Activated CD8-positive, alpha-beta memory T cell treated with anti-CD3 and anti-CD28 coated beads, Interleukin-2, amount 50 U/mL, for 48 hours (primary cell): ENCODE results near the gene ARL15.

Experiments used
- DNase-seq: peaks from one replicate; pipeline ENCODE4 v3.0.0-alpha.2; 2020

The ARL15 gene

DNA sequence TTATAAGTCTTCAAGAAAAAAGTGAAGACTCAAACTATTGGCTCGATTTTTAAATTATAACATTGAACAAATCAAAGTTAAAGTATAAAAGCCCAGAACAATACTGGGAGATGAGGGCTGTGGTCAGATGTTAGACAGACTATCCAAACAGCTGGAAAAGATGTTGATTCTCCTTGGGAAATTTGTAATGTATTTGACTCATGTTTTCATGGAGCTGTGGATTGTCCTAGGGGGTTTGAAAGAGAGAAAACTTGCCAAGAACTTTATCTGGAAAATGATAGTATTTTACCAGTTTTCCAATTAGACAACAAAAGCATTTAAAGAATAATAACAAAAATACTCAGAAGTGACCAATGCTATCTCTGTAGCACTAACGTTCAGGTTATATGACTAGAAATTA, 339.2 kb downstream of the ARL15 start:
- no peak for DNase-seq

DNA sequence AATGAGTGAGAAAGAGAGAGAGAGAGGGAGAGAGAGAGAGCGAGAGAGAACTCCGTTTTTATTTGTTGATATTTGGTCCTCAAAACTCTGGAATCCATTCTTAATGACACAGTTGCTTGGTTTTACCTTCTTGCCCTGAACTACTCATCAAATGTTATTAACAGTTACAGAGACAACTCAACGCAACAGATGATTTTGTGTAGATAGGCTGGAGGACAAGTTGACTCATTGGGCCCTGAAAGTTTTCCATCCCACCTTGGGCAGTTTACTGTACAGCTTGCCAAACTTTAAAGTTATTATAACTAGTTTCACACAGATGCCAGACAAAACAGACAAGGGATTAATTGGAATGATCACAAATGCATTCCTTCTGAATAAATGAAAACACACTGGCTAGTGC, 339.9 kb downstream of the ARL15 start:
- DNase-seq = no peak

DNA sequence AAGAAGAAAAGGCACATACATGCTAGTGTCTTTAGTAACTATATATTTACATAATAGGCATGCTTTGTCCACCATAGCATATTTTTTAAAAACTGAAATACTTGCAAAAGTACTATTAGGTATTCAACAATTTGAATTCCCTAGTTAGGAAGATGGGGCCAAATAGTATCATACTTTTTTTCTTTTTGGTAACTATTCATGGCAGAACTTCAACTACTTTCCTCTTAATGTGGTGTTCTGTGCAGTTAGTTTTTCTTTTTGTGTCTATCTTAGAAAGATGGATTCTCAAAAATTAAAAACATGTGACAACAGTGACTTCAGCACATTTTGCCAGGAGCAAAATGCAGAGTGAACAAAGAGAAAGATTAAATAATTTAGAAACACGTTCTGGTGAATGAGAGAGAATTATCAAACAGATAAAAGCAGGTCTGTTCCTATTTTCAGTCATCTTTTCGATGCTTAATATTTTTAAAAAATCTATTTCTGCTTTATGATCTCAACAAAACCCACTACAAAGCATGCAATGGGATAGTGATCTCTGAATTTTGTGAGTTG, 341.1 kb downstream of the ARL15 start:
- no peak for DNase-seq

DNA sequence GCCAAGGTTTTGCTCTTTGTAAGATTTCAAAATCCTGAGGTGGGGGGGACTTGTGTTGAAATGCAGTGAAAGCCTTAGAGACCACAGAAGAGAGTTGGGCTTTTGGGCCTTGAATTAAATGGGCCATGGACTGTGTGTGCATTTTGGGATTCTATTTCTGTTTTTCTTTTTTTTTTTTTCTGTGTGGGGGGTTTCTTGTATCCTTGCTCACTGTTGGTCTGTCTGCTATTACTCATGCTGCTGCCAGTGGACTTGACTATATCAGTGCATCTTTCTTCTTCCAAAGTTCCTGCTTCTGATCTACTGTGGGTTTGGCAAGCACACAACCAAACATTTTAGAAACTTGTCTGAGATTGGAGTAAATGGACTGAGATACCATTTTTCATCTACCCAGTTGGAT, 344.9 kb downstream of the ARL15 start:
- DNase-seq = no peak

DNA sequence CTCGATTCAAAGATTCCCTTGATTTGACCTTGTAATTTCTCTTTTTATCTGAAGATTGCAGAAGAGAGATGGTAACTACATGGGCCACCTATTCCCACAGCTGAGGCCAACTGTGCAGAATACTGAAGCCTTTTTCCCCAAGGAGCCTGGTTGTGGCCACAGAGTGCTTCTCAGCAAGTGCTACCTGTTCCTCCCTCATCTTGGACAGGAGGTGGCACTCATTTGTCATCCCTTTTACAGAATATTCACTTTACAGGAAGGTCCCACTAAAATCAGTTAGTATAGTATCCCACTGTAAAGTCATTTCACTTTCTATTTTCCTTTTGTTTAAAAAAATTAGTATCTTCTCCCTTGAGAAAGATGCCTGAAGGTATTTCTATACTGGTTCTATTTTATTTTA, 346.4 kb downstream of the ARL15 start:
- no peak for DNase-seq

DNA sequence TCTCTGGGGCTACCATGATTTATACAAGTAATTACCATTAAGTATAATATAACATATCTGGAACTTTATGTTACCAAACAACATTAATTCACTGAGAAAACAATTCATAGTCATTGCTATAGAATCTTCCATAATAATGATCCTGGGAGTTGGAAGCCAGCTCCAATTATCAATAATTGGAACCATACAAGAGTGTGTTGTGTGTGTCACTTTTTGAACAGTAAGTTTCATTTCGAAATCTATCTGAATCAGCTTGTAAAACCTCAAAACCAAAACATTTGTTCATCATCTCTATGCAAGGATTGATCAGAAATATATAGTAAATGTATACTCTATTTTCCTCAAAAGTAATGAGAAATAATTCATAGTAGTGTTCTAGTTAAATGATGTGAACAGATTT, 348.1 kb downstream of the ARL15 start:
- DNase-seq = no peak

DNA sequence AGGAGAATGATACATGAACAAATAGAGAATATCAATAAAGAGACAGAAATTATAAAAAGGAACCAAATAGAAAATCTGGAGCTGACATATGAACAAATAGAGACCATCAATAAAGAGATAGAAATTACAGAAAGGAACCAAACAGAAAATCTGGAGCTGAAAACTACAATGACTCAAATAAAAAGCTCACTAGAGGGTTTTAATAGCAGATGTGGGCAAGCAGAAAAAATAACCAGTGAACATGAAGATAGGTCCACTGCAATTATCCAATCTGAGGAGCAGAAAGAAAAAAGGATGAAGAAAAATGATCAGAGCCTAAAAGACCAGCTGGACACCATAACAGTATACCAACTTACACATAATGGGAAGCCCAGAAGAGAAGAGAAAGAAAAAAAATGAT, 353.7 kb downstream of the ARL15 start:
- DNase-seq = no peak

DNA sequence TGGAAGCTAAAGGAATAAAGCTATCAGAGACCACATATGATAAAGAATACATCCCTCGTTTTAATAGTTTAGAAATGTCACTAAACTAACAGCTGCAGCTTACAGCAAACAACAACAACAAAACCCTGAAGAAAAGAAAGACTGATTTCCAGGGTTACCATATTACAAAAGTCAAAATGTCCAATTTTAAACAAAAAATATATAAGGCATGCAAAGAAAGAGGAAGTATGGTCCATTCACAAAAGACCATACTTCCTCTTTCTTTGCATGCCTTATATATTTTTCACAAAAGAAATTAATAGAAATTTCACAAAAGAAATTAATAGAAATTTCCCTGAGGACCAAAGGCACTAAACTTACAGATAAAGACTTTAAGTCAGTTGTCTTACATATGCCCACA, 354.2 kb downstream of the ARL15 start:
- DNase-seq = no peak

DNA sequence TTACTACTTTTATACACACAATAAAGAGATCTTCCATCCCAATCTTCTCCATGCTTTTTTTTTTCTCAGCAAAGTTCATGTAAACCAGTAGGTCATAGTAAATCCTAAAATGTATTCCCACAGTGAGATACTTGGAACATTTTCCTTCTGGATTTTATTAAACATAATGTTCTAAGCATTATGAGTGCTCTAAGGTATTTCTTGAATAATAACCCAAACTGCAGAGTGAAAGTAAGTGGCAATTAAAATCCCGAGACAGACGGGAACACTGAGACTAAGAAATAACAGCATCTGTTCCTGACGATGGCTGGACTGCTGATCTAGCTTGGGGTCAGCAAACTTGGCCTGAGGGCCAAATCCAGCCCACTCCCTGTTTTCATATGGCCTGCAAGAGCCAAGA, 359.8 kb downstream of the ARL15 start:
- DNase-seq = no peak

DNA sequence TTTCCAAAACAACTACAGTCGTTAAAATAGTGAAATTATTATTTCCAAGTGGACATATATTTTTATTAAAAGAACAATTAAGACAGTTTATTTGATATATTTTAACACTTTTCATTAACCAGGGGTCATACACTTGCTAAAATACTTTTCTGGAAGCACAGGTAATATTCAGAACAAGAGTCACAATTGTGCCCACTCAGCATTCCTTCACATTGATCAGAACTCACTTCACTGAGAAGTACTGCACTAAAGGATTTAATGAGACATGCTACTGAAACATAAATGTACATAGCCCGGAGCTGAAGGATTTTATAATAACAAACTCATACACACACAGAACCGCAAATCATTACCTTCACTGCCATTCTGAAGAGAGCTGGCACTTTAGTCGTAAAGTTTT, 361.8 kb downstream of the ARL15 start:
- DNase-seq = no peak

DNA sequence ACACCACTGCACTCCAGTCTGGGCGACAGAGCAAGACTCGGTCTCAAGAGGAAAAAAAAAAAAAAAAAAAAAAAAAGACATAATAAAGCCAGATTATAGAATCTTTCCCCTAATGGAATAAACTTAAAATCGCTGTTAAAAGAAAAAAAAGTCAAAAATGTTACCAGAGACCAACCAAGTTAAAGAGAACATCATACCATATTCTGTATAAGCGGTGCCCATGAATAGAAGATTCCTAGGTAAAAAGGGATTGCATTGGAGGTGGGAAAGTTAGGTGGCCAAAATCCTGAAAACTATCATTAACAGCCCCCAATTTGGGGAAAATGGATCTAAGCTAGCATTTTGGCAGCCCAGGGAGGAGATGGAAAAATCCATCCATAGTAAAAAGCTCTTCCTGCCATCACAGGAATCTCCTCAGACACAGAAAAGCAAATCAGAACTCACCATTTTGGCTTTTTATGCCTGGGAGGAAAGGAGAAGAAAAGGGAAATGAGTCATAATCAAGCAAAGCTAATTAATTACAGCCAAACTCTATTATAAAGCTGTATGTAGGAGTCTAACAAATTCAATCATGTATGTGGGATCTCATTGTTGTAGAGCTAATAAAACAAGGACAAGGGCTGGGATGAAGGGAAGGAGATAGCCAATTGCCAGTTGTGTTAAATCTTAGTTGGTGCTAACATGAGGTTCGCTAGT, 363.8 kb downstream of the ARL15 start:
- no peak for DNase-seq

DNA sequence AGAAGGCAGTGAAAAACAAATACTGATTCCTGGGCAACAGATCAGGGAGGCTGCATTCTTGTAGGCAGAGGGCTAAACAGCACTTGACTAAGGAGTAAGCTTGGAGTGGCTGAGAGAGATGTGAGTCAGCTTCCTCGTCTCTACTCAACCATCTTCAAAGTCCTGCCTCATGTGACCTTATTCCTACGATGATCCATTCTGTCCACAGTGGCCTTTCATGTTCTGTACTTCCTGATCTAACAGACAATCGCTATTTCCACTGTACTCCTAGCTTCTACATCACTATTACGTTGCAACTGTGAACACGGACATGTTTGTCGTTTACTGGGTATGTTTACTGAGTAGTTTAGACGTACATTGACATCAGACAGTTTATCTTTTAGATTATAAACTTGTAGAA, 365.4 kb downstream of the ARL15 start:
- DNase-seq = no peak

DNA sequence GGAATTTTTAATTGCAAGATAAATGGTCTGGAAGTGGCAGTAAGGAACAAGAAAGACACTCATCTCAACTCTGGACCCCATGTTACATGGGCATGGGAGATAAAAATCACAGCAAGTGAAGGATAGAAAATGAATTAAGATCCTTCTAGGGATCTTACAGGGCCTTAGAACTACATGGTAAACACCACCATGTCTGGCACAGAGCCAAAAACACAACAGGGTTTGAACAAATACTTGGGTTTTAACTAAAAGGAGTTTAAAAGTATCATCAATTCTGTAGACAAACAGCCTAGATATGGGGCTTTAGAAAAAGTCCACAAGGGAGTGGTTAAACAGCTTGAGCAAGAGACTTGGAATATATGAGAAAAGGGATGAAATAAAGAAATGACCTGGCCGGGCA, 366.4 kb downstream of the ARL15 start:
- no peak for DNase-seq

DNA sequence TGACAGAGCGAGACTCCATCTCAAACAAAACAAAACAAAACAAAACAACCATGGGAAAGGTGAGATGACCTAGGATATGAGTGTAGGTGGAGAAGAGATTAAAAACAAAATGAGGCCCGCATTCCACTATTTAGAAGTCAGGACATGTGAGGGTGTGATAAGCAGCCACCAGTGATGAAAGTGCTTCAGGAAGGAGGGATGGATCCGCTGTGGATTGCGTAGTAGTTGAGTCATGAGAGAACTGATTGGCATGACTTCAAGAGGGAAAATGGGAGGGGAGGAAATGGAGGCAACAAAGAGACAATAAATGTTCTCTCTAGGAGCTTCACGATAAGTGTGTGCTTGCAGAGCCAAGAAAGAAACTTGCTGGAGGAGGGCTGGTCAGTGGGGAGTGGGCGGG, 367.6 kb downstream of the ARL15 start:
- DNase-seq = no peak

DNA sequence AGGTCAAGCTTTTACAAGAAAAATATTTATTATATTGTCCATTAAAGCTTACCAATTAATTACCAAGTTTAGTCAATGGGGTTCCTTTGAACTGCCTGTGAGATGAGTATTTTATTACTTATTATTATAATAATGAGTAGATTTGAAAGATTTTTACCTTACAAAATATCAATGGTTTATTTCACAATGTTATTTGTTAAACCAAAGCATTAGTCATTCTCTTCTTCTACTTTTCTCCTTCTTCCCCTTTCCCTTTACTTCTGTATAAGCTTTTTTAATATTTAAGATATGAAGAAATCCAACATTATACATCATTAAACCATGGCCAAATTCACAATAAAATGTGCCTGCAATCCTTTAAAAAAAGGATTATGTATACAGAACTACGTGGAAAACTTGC, 369.5 kb downstream of the ARL15 start:
- no peak for DNase-seq

DNA sequence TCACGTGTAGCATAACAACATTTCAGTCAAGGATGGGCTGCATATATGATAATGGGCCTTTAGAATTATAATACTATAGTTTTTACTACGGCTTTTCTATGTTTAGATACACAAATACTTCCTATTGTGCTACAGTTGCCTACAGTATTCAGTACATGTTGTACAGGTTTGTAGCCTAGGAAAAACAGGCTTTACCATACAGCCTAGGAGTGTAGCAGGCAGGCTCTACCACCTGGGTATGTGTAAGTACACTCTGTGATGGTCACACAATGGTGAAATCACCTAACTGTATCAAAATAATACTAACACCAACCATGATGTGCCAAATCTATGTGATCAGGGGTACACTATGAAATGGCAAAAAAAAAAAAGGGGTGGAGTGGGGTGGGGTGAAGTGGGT, 372.9 kb downstream of the ARL15 start:
- DNase-seq = no peak

DNA sequence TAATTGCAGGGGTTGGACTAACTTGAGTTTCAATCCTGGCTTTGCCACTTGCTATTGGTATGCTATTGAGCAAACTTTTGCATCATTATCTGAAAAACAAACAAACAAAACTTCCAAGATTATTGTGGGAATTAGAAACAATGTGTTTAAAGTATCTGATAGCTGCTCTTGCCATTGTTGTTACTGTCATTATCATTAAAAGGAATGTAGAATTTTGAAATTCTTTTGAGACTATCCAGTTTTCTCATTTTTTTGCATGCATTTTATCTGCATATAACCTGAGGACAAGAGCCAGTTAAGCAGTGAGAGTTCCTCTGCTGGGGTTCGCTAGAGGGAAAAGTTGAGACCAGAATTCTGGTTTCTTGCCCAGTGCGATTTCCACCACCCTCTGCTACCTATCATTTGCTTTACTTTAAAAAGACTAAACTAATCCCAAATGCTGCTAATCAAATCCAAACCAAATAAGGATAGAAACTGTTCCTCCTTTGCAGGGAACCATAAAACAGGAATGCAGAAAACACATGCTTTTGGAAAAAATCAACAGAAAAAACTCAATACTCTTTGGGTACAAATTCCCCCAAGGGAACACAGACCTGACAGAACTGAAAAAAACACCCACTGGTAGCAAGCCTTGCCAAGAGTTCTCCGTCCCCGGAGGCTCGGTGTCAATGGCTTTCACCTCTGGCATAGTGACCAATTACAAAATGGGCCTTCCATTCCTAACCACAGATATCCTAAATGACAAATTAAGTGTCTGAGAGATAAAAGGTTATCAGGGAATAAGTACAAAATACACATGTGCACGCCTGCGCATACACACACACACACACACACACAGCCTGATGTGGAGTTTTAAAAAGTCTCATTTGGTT, 373.7 kb downstream of the ARL15 start:
- DNase-seq = no peak

DNA sequence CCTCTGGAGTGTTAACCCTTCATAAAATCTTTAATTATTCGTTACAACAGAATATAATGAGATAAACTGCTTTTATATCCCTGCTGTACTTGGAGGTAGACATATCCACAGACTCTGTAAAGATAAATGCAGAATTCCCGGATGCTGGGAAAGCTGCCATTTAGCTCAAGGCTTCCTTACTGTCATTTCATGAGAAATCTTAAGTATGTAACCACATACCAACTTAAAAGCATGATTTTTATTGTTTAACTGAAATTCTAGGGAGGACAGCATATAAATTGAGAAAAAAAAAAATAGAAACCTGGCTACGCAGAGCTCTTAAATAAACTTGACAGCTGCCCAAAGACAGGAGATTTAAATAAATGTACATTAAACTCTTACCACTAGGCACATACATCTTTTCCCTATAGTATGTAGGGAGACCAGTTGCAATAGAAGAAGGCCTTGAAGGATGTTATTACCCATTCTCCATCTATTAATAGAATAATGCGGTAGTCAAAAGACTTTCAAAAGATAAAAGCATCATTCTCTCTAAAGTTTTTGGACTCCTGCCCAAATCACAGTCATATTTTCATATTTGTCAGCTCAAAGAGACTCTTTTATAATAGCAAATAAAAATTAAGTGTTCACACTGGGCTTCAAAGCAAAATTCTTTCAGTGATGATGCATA, 376.1 kb downstream of the ARL15 start:
- no peak for DNase-seq

DNA sequence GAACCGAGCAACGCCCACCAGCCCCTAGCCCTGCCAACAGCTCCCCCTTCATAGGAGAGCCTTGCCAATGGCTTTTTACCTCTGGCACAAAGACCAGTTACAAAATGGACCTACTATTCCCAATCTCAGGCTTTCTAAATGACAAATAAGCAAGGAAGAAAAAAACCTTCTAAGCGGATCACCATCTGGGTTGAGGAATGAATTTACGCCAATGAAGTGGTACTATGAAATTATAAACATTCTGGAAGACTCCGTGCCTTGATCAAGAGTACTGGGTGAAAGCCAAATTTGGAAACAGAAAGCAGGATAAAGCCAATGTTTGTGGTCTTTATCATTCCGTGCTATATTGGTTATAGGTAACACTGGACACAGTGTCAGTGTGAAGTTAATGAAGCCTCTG, 378.0 kb downstream of the ARL15 start:
- no peak for DNase-seq

DNA sequence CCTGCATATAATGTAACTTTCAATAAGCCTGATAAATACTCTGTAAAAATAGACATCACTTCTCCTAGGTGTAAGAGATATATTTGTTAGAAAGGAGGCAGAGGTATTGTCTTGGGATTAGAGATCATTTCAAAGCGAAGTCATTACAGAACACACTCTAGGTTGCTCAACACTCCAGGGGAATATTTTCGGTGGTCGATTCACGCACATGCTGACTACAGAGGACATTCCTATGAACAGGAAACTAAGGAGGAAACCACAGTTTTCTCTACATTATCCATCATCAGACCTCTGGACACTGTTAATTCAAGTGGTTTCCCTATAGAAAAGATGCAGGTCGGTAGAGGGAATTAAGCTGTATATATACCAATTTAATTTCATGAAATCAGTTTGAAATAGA, 379.9 kb downstream of the ARL15 start:
- no peak for DNase-seq

DNA sequence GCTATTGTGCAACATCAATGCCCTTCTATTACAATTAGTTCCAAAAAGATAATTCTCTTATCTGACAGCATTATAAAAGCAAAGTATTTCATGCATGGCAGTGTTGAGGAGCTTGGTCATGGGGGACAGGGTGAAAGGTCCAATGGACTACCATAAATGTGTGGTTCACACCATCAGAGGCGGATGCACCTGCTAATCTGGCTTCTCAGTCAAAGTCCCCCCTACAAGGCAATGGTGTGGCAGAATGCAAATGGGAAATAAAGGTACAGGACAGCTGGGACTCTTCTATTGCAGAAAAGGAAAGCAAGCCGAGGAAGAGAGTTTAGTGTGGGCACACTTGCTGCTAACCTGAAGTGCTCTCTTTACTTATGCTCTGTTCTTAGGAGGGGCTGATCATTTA, 380.8 kb downstream of the ARL15 start:
- no peak for DNase-seq

DNA sequence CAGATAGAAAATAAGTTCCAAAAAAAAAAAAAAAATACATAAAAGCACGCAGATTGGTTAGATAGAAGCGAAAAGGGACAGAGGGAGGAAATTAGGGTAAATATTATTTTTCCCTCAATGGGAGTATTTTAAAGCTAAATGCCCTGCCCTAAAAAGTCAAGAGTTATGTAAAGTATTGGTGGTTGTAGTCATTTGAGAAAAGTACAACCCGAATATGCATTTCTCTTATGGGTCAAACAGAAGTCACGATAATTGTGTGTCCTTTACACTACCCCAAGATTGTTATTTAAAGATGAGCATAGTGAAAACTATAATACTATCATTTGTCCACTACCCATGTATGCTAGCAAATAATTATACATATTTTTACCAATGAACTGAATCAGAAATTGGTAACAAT, 381.2 kb downstream of the ARL15 start:
- DNase-seq = no peak

DNA sequence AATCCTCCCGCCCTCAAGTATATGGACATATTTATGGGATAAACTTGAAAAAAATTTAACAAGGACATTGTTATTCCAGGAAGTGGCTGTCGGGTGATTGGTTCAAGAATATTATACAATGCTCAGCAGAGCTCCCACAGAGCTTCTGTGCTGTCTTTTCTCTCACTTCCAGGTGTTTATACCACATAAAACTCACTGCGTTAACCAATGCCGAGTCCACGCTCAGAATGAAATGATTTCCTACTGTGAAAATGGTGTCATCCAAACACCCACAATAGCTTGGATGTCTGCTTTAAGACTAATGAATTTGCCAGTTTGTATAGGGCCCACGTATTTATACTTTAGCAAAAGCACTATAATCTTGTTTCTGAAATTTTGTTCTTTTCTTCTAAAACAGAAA, 381.7 kb downstream of the ARL15 start:
- DNase-seq = no peak
